ENCODE results near the gene ASTN1.

DNA sequence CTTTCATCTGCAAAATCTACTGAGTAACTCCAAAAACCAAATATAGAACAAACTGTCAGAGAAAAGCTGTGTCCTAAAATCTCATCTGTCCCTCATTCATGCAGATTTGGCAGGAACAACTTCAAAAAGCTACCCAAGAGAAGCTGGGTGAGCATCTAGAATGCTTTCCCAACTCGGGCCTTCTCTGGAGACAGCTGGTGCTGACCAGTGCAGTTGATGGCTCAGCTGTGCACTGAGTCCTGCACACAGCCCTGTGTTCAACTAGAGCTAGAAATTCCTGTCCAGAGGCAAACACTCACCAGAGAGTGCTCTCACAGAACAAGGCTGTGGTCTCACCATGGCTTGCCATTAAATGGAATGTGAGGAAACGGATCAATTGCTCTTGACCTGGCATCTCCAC, 202.8 kb downstream of the ASTN1 start:
- TF ChIP-seq, protein P1, sequence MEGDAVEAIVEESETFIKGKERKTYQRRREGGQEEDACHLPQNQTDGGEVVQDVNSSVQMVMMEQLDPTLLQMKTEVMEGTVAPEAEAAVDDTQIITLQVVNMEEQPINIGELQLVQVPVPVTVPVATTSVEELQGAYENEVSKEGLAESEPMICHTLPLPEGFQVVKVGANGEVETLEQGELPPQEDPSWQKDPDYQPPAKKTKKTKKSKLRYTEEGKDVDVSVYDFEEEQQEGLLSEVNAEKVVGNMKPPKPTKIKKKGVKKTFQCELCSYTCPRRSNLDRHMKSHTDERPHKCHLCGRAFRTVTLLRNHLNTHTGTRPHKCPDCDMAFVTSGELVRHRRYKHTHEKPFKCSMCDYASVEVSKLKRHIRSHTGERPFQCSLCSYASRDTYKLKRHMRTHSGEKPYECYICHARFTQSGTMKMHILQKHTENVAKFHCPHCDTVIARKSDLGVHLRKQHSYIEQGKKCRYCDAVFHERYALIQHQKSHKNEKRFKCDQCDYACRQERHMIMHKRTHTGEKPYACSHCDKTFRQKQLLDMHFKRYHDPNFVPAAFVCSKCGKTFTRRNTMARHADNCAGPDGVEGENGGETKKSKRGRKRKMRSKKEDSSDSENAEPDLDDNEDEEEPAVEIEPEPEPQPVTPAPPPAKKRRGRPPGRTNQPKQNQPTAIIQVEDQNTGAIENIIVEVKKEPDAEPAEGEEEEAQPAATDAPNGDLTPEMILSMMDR (conservative IDR thresholded peaks at IDR 0.05 in 1 of 2, IDR thresholded peaks at IDR 0.05 in 1 of 2; ENCODE audit: extremely low read depth in 1 of 2, insufficient read depth in 1 of 2, low read depth in 1 of 2, low read length in 2 of 2) = no peak
- TF ChIP-seq EZH2 (IDR thresholded peaks at IDR 0.05; ENCODE audit: borderline replicate concordance, low read length) = no peak
